Stimulated activated CD8-positive, alpha-beta memory T cell treated with anti-CD3 and anti-CD28 coated beads, Interleukin-7, amount 100 ng/mL, for 1 hour (primary cell): Measurements from ENCODE around the gene PGM1.

Source experiments
- DNase-seq, 2 donors: peaks; one replicate each; pipeline ENCODE4 v3.0.0-alpha.2; 2020; ENCODE audit warnings: low read depth in 2 of 2

The PGM1 gene

GRCh38 chr1:63633281-63633680 lies 40.1 kb downstream of the PGM1 start:
- DNase-seq, result no peak

GRCh38 chr1:63634471-63634870 lies 41.3 kb downstream of the PGM1 start:
- no peak for DNase-seq

GRCh38 chr1:63635681-63636080 lies 42.5 kb downstream of the PGM1 start:
- DNase-seq, result no peak

- DNase-seq, result no peak
These were observed 43.2 kb downstream of the PGM1 start for GRCh38 chr1:63636192-63637105.

- DNase-seq, result no peak
These were observed 45.3 kb downstream of the PGM1 start for GRCh38 chr1:63638471-63638870.

DNA sequence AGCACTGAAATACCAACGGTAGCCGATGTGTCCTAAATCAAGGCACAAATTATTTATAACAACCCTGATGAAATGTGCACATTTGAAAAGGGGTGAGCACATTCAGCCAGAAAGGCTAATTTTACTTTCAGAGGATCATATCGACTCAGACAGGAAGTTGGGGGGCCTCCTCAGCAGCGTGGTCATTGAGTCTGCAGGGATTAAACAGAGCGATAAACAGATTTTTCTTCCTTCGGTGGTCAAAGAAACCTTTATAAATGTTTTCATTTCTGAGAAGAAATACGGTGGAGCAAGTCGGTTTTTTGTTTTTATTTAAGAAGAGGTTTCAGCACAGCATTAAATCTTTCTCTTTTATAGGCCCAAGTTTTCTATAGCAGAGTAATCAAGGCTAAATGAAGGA lies 45.7 kb downstream of the PGM1 start:
- no peak for DNase-seq

DNA sequence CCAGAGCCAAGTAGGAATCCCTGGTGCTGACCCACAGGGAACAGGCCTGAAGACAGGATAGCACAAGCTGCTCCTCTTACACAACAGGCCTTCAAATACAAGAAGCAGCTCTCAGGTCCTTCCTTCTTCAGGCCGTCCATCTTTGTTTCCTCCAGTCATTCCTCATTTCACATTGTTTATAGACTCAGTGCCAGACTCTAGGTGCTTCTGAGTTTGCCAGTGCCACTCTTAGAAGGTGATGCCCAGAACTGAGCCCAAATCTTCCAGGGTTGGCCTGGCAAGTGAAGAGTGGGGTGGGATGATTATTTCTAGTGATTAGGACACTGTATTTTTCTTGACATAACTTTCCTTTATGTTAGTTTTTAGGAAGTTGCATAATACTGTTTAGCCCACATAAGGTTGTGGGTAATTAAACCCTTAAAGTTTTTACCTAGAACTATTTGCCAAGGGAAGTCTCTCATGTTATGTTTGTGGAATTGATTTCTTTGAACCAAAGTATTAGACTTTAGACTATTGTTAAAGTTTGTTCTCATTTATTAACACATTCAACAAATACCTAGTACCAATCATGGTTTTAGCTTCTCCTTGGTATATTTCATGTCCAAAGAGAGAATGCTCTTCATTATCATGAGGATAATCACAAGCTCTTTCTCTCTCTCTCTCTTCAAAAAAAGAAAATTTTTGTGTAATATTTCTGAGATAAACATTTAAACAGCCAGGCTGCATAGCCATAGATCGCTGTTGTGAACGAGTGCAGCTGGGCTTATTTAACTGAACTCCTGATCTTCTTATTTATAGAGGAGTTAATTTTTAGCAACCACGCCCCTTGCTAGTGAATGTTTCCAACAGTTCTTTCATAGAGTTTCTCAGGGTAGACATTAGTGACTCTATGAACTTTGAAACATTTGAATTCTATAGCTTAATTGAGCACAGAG lies 47.7 kb downstream of the PGM1 start:
- DNase-seq, result no peak

- DNase-seq, result no peak
These were observed 48.4 kb downstream of the PGM1 start for GRCh38 chr1:63641615-63642014.

GRCh38 chr1:63642901-63643300 lies 49.7 kb downstream of the PGM1 start:
- no peak for DNase-seq

DNA sequence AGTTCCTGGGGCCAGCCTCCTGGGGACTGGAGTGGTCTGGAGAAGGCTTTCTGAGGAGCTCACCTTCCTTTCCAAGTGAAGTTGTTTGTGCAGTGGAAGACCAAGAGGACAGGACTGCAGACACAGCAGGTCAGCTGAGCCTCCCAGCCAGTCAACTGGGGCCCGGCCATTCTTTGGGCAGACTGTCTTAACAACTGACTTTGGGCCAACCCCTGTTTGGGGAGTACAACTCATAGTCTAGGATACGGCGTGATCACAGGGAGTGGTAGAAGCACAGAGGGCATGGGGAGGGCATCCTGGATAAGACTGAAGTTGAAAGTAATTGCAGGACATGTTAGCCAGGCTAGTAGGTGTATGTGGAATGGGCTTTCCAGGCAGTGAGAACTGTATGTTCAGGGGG lies 50.3 kb downstream of the PGM1 start:
- no peak for DNase-seq

DNA sequence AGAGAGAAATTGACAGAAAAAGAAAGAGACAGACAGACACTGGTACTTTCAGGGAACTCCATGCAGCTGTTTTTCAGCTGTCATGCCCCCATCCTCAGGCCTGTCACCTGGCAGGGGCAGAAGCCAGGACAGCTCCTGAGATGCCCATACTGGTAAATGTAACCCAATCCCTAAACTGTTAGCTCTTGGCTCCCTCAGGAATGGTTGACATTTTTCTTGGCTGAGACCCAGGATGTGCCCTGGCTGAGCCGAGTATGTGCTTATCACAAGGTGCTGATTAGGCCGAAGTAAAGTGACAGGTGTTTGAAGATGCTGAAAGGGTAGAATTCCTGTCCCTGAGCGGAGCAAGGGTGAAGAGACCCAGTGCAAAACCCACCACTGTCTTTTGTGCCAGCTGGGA lies 50.7 kb downstream of the PGM1 start:
- no peak for DNase-seq

GRCh38 chr1:63645317-63645716 lies 52.1 kb downstream of the PGM1 start:
- no peak for DNase-seq

DNA sequence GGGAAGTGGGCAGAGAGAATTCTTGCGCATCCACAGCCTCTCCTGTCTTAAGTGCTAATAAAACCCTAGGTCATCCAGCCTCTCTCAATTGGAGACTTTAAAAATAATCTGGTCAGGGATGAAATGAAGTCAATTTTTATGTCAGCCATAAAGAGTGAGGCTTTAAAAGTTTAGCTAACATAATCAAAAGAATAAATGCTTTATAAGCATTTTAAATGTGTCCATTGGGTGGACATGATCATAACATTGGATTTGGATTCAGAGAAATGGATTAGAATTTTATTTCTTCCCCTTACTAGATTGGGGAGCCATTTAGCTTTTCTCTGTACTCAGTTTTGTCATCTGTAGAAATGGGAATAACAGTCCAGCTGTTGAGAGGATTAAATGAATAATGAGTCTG lies 55.5 kb downstream of the PGM1 start:
- DNase-seq, result no peak

DNA sequence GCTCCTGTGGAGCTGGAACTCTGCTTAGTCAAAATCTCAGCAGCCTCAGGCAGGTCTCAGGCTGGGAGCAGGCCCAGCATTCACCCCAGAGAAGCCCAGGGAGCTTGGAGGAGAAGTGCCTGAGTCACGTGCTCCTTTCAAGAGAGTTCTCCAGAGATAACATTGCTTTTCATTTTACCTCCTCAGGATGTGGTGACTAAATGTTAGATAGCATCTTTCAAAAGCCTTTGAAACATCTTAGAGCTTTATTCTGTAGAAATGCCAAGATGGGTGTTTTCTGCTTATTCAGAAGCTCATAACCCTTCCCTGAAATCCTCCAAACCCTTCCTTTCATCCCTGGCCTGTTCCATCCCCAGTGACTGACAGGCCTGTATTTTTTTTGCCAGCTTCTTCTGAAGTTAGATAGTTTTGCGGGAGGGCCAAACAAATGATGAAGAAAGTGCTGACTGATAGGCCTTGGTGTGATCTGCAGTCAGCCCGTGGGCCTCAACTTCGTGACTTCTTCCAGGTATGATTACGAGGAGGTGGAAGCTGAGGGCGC lies 58.0 kb downstream of the PGM1 start:
- DNase-seq, result peak in 1 of 2 donors; percentile 3

- DNase-seq, result no peak
These were observed 60.8 kb downstream of the PGM1 start for GRCh38 chr1:63653976-63654375.

DNA sequence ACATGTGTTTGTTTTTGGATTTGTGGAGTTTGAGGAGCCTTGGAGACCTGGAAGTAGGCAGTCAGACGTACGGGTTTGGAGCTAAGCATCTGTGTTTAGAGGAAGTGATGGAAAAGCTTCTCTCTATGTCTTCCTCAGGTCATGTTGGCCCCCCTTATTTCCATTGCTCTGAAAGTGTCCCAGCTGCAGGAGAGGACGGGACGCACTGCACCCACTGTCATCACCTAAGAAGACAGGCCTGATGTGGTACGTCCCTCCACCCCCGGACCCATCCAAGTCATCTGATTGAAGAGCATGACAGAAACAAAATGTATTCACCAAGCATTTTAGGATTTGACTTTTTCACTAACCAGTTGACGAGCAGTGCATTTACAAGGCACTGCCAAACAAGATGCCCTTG lies 66.2 kb downstream of the PGM1 start:
- no peak for DNase-seq

- DNase-seq, result no peak
These were observed 69.0 kb downstream of the PGM1 start for GRCh38 chr1:63662056-63662836.

DNA sequence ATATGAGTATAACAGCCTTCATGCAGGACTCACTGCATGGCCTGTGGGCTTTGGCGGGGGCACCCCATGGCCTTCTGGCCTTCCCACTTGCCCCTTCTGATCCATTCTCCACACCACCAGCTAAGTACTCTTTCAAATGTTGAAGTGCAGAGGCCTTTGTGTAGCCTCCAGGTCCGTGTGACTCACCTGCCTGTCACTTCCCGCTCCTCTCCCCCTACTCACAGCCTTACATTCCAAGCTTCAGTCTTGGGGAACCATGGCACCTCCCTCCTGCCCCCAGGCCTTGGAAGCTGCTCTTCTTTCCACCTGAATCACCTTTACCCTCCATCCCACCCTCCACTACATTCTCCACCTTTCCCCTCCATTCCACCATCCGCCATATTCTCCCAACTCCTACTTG lies 69.6 kb downstream of the PGM1 start:
- DNase-seq, result no peak

DNA sequence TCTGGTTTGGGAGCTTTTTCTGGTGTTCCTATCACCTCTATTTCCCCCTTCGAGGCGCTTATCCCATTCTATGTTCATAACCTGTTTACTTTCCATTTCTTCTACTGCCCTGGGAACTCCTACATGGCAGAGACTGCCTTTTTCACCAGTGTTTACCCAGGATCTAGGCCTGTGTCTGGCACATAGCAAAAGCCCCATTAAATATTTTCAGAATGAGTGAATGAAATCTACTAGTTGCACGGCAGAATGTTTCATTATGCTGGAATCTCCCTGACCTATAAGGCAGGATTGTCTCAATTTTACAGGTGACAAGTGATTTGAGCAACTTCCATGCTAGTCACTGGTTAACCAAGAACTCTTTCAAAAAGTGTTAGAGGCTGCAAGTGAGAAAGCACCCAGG lies 70.1 kb downstream of the PGM1 start:
- no peak for DNase-seq

- DNase-seq, result no peak
These were observed 70.7 kb downstream of the PGM1 start for GRCh38 chr1:63663873-63664272.

DNA sequence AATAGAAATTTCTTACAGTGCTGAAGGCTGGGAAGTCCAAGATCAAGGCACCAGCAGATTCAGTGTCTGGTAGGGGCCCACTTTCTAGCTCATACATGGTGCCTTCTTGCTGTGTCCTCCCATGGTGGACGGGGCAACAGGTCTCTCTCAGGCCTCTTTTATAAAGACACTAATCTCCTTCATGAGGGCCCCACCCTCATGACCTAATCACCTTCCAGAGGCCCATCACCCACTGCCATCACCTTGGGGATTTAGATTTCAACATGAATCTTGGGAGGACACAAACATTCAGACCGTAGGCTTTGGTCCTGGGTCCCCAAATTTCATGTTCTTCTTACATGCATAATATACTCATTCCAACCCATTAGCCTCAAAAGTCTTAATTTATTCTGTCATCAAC lies 71.5 kb downstream of the PGM1 start:
- DNase-seq, result no peak

GRCh38 chr1:63665410-63665809 lies 72.2 kb downstream of the PGM1 start:
- no peak for DNase-seq
